Measurements from ENCODE around the gene CEP44. TPM values are rescaled to one million over a fixed set of nuclear protein-coding genes. Genes with fewer than 3 reads are reported as not detected.

Gene CEP44
- total RNA-seq, 1 donor from 2014 or later, result 11.5 TPM

DNA sequence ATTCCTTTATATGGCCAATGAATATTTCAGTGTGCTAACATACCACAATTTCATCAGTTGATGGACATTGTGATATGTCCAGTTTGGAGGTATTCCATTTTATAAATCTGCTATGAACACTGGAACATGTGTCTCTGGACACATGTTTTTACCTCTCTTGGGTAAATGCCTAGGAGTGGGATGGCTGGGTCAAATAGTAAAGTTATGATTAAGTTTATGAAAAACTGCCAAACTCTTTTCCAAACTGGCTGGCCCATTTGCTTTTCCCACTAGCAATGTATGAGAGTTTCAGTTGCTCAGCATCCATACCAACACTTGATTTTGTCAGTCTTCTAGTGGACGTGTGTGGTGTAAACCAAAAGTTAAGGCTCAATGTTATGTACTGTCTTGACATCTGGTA lies 40.5 kb downstream of the CEP44 start:
- Histone ChIP-seq H3K4me2 (ENCODE audit: low read length) (no peak overlapping the region), H3K4me3 (ENCODE audit: insufficient read depth, low read depth, low read length) (no peak overlapping the region), H4K20me1 (ENCODE audit: insufficient read depth, low read length) (no peaks in the 10 kb centered on the region), H3K27me3 (ENCODE audit: insufficient read depth, low read length) (no peaks in the 10 kb centered on the region), H3K9me3 (ENCODE audit: insufficient read depth, low read depth, low read length) (no peaks in the 10 kb centered on the region), H2AFZ (ENCODE audit: low read depth, low read length) (no peak overlapping the region), H3K4me1 (ENCODE audit: insufficient read depth, low read length) (no peaks in the 10 kb centered on the region), H3K79me2 (ENCODE audit: insufficient read depth, low read length) (no peaks in the 10 kb centered on the region), H3K27ac (ENCODE audit: low read depth, low read length) (no peak overlapping the region), H3K36me3 (ENCODE audit: insufficient read depth, low read length) (no peaks in the 10 kb centered on the region), H3K9ac (ENCODE audit: low read length) (no peak overlapping the region)
- DNase-seq (ENCODE audit: low read depth) (peak; percentile 12), FAIRE-seq (peak; percentile 50)
- Mint-ChIP-seq H3K27ac (ENCODE audit: unreplicated experiment) (no peak overlapping the region), H3K4me1 (ENCODE audit: low read depth, unreplicated experiment) (peaks cover 8% of the 10 kb centered on the region), H3K9me3 (ENCODE audit: unreplicated experiment) (peaks cover 2% of the 10 kb centered on the region), H3K36me3 (ENCODE audit: low read depth, unreplicated experiment) (no peaks in the 10 kb centered on the region), H3K4me3 (ENCODE audit: unreplicated experiment) (no peak overlapping the region), H3K27me3 (ENCODE audit: low read depth, unreplicated experiment) (no peaks in the 10 kb centered on the region)
- TF ChIP-seq CTCF (IDR thresholded peaks at IDR 0.05; ENCODE audit: insufficient read depth, low read depth, low read length) (no peak), EZH2 (IDR thresholded peaks at IDR 0.05; ENCODE audit: insufficient read depth, low read length) (no peak)

DNA sequence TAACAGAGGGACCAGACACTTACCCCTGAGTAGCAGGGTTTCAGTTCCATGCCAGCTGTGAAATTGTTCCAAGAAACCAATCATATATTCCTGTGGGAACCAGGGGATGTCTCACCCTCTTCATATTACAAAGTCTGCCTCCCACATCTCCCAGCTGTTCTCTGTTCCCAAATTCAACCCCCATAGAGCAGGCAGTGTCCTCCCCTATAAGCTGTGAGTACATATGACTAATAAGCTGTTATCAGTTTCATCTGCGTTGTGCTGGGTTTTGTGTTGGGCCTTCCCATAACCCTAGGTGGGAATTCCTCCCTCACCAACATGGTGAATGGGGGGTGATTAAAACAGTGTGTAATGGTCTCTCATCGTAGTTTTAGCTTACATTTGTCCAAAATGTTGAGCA lies 41.0 kb downstream of the CEP44 start:
- peaks cover 2% of the 10 kb centered on the region for H3K9me3 Mint-ChIP-seq (ENCODE audit: unreplicated experiment)
- H3K36me3 ChIP-seq (ENCODE audit: insufficient read depth, low read length), result no peaks in the 10 kb centered on the region
- no peaks in the 10 kb centered on the region for H4K20me1 ChIP-seq (ENCODE audit: insufficient read depth, low read length)
- no peaks in the 10 kb centered on the region for H3K27me3 ChIP-seq (ENCODE audit: insufficient read depth, low read length)
- TF ChIP-seq EZH2 (IDR thresholded peaks at IDR 0.05; ENCODE audit: insufficient read depth, low read length) (no peak), CTCF (IDR thresholded peaks at IDR 0.05; ENCODE audit: insufficient read depth, low read depth, low read length) (no peak)
- no peaks in the 10 kb centered on the region for H3K27me3 Mint-ChIP-seq (ENCODE audit: low read depth, unreplicated experiment)
- H3K4me2 ChIP-seq (ENCODE audit: low read length), result no peak overlapping the region
- H3K27ac Mint-ChIP-seq (ENCODE audit: unreplicated experiment), result no peak overlapping the region
- peaks cover 8% of the 10 kb centered on the region for H3K4me1 Mint-ChIP-seq (ENCODE audit: low read depth, unreplicated experiment)
- peak; percentile 46 for DNase-seq (ENCODE audit: low read depth)
- no peak for FAIRE-seq
- H3K36me3 Mint-ChIP-seq (ENCODE audit: low read depth, unreplicated experiment), result no peaks in the 10 kb centered on the region
- no peaks in the 10 kb centered on the region for H3K4me1 ChIP-seq (ENCODE audit: insufficient read depth, low read length)
- H3K9me3 ChIP-seq (ENCODE audit: insufficient read depth, low read depth, low read length), result no peaks in the 10 kb centered on the region
- H2AFZ ChIP-seq (ENCODE audit: low read depth, low read length), result no peak overlapping the region
- no peaks in the 10 kb centered on the region for H3K79me2 ChIP-seq (ENCODE audit: insufficient read depth, low read length)
- H3K9ac ChIP-seq (ENCODE audit: low read length), result no peak overlapping the region
- H3K4me3 ChIP-seq (ENCODE audit: insufficient read depth, low read depth, low read length), result no peak overlapping the region
- no peak overlapping the region for H3K4me3 Mint-ChIP-seq (ENCODE audit: unreplicated experiment)
- no peak overlapping the region for H3K27ac ChIP-seq (ENCODE audit: low read depth, low read length)

DNA sequence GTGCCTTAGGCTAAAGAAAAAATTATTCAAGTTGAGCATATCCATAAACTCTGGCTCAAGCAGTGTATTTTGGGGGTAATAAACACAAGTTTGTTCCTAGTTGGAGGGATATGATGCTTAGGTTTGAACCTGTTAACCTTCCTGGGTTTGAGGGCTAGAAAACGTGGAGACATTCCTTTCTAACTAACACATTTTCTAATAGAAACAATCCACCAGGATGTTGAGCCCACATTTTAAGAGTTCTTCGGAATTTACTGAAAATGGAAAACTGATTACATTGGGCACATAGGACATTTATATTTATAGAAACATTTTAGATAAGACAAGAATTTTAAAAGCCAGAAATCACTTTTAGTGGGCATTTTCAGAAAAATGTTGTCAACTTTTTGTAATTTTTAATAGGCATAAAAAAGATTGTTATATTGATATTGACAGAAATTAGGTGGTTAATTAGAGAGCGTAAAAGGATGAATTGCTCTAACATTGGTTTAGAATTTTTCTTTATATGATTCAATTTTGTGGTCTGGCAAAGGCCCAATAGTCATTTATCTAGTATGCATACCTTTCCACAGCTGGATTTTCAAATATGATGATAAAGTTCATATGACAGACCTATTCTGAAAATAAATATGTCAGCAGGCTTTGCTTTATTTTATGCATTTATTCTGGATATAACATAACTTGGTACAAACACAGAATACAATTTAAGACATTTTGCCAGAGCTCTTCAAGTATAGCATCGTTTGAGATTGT lies 49.2 kb downstream of the CEP44 start:
- no peaks in the 10 kb centered on the region for H3K79me2 ChIP-seq (ENCODE audit: insufficient read depth, low read length)
- no peaks in the 10 kb centered on the region for H3K9me3 Mint-ChIP-seq (ENCODE audit: unreplicated experiment)
- no peaks in the 10 kb centered on the region for H3K9me3 ChIP-seq (ENCODE audit: insufficient read depth, low read depth, low read length)
- H3K4me1 ChIP-seq (ENCODE audit: insufficient read depth, low read length), result no peaks in the 10 kb centered on the region
- H3K27me3 ChIP-seq (ENCODE audit: insufficient read depth, low read length), result no peaks in the 10 kb centered on the region
- H3K9ac ChIP-seq (ENCODE audit: low read length), result no peak overlapping the region
- DNase-seq (ENCODE audit: low read depth) (peak; percentile 63), FAIRE-seq (peak; percentile 39)
- no peaks in the 10 kb centered on the region for H4K20me1 ChIP-seq (ENCODE audit: insufficient read depth, low read length)
- no peak overlapping the region for H3K27ac ChIP-seq (ENCODE audit: low read depth, low read length)
- no peak overlapping the region for H3K4me2 ChIP-seq (ENCODE audit: low read length)
- H3K4me3 ChIP-seq (ENCODE audit: insufficient read depth, low read depth, low read length), result no peak overlapping the region
- no peak for TF ChIP-seq EZH2 (IDR thresholded peaks at IDR 0.05; ENCODE audit: insufficient read depth, low read length)
- TF ChIP-seq CTCF (IDR thresholded peaks at IDR 0.05; ENCODE audit: insufficient read depth, low read depth, low read length), result no peak
- H3K4me1 Mint-ChIP-seq (ENCODE audit: low read depth, unreplicated experiment), result no peaks in the 10 kb centered on the region
- H3K36me3 ChIP-seq (ENCODE audit: insufficient read depth, low read length), result no peaks in the 10 kb centered on the region
- H3K27me3 Mint-ChIP-seq (ENCODE audit: low read depth, unreplicated experiment), result no peaks in the 10 kb centered on the region
- H3K36me3 Mint-ChIP-seq (ENCODE audit: low read depth, unreplicated experiment), result no peaks in the 10 kb centered on the region
- no peak overlapping the region for H2AFZ ChIP-seq (ENCODE audit: low read depth, low read length)
- H3K27ac Mint-ChIP-seq (ENCODE audit: unreplicated experiment), result no peak overlapping the region
- H3K4me3 Mint-ChIP-seq (ENCODE audit: unreplicated experiment), result no peak overlapping the region
